HEK293 (cell line): ENCODE measurements around the gene PHLDB2.

Experiments used
- CTCF ChIA-PET: fragments of 350-600 bp; formaldehyde crosslinking; extraction: SDS; loops from one replicate; lab custom pipeline; 2021; ENCODE audit warnings: antibody characterized with exemption; lab: Yijun Ruan, JAX
- POLR2A ChIA-PET: fragments of 300-600 bp; formaldehyde crosslinking; extraction: SDS; loops from one replicate; lab custom pipeline; 2020; ENCODE audit warnings: antibody characterized with exemption, inconsistent platforms; lab: Yijun Ruan, JAX
- H3K27ac ChIP-seq: fragments of 200-500 bp; sonication (Bioruptor generic); 2 replicates; pipeline ENCODE4 v1.5.1; 2014; ENCODE audit warnings: low read depth, low read length, control low read depth, inconsistent platforms; ENCODE audit errors: extremely low read depth
- H3K36me3 ChIP-seq, 2 experiments: fragments of 200-500 bp in 1 of 2; sonication (Bioruptor generic) in 1 of 2; 1 replicate in 1 of 2; 2 replicates in 1 of 2; pipeline ENCODE4 v1.5.1; 2014 to 2017; ENCODE audit warnings: inconsistent platforms in 2 of 2, low read length in 2 of 2; ENCODE audit not compliant: control insufficient read depth in 2 of 2, insufficient read depth in 1 of 2
- H3K4me1 ChIP-seq: fragments of 200-500 bp; sonication (Bioruptor generic); 2 replicates; pipeline ENCODE4 v1.5.1; 2014; ENCODE audit warnings: mild to moderate bottlenecking, low read length, inconsistent platforms; ENCODE audit not compliant: control insufficient read depth, insufficient read depth
- H3K4me3 ChIP-seq: 2 replicates; pipeline ENCODE4 v1.5.1; 2011; ENCODE audit warnings: low read depth, mild to moderate bottlenecking, control low read depth, low read length, moderate library complexity
- H3K9me3 ChIP-seq: fragments of 200-500 bp; sonication (Bioruptor generic); 2 replicates; pipeline ENCODE4 v1.5.1; 2014; ENCODE audit warnings: low read depth, low read length, inconsistent platforms; ENCODE audit not compliant: control insufficient read depth, insufficient read depth
- HOXC10 ChIP-seq: sonication (generic); formaldehyde crosslinking; IDR thresholded peaks from 2 replicates; pipeline ENCODE4 v1.8.1; 2023; ENCODE audit warnings: mild to moderate bottlenecking, missing genetic modification reagents
- PRDM1 ChIP-seq: fragments of 450-650 bp; formaldehyde crosslinking; IDR thresholded peaks from 2 replicates; pipeline ENCODE4; 2016; ENCODE audit warnings: missing biosample characterization, missing genetic modification characterization
- REST ChIP-seq: fragments of 450-650 bp; formaldehyde crosslinking; IDR thresholded peaks from 2 replicates; pipeline ENCODE4 v1.5.1; 2016; ENCODE audit warnings: missing biosample characterization, missing genetic modification characterization
- ZNF148 ChIP-seq: fragments of 450-650 bp; formaldehyde crosslinking; IDR thresholded peaks from 2 replicates; pipeline ENCODE4 v1.5.0; 2017; ENCODE audit warnings: missing biosample characterization, missing genetic modification characterization, borderline replicate concordance
- ZNF302 ChIP-seq: fragments of 450-650 bp; formaldehyde crosslinking; IDR thresholded peaks from 2 replicates; pipeline ENCODE4 v1.5.1; 2016; ENCODE audit warnings: missing biosample characterization, missing genetic modification characterization, low read depth
- ZNF473 ChIP-seq: fragments of 450-650 bp; formaldehyde crosslinking; IDR thresholded peaks from 2 replicates; pipeline ENCODE4 v1.5.1; 2017; ENCODE audit warnings: missing biosample characterization, missing genetic modification characterization
- ZNF513 ChIP-seq: fragments of 450-650 bp; IDR thresholded peaks from 2 replicates; pipeline ENCODE4 v1.5.1; 2018; ENCODE audit warnings: missing biosample characterization, missing genetic modification characterization
- ZNF692 ChIP-seq: fragments of 450-650 bp; formaldehyde crosslinking; IDR thresholded peaks from 2 replicates; pipeline ENCODE4 v1.5.1; 2016; ENCODE audit warnings: missing biosample characterization, missing genetic modification characterization

The PHLDB2 gene

GRCh38 chr3:111949712-111950111 lies 90.6 kb downstream of the PHLDB2 start (continued):
- TF ChIP-seq ZNF692 (tag by site-specific recombination): no peak

- H3K36me3 ChIP-seq: peaks cover 0 to 7% of the 10 kb centered on the region in 2 experiments; a peak in 1 of 3 replicates
Observed at GRCh38 chr3:111951032-111951431, 92.0 kb downstream of the PHLDB2 start.

GRCh38 chr3:111952086-111952485 lies 93.0 kb downstream of the PHLDB2 start:
- POLR2A ChIA-PET: no interaction called here
- no peaks in the 10 kb centered on the region for H3K9me3 ChIP-seq
- TF ChIP-seq PRDM1 (0 out of 2 replicates have a peak, but pooled peaks have one; percentile 36), ZNF513 (tag by site-specific recombination) (no peak)
- TF ChIP-seq, all 188 proteins: peak for 1
- Histone ChIP-seq H3K4me3 (no peak overlapping the region), H3K36me3 (peaks cover 0 to 7% of the 10 kb centered on the region in 2 experiments; a peak in 1 of 3 replicates), H3K27ac (no peak overlapping the region), H3K4me1 (peaks cover 4% of the 10 kb centered on the region)
- CTCF ChIA-PET: no interaction called here

More at GRCh38 chr3:111951032-111951431, 92.0 kb downstream of the PHLDB2 start:
- ChIA-PET POLR2A (no interaction called here), CTCF (interaction anchor here (0.7 to 1.8 kb wide), 2 partner anchors 37 to 233 kb away, joined by 4 to 8 read pairs; no protein-coding TSS in a partner anchor)
- H3K27ac ChIP-seq: no peak overlapping the region
- no peaks in the 10 kb centered on the region for H3K9me3 ChIP-seq
- no peak overlapping the region for H3K4me3 ChIP-seq
- peaks cover 3% of the 10 kb centered on the region; the same call in 1 of the 2 replicates for H3K4me1 ChIP-seq
- TF ChIP-seq REST (tag by site-specific recombination) (peak; percentile 50), ZNF473 (tag by site-specific recombination) (no peak)

GRCh38 chr3:111952866-111953450 lies 93.9 kb downstream of the PHLDB2 start:
- Histone ChIP-seq H3K27ac (no peak overlapping the region), H3K9me3 (no peaks in the 10 kb centered on the region), H3K4me1 (peaks cover 7% of the 10 kb centered on the region), H3K36me3 (peaks cover 0 to 7% of the 10 kb centered on the region in 2 experiments; a peak in 1 of 3 replicates), H3K4me3 (no peak overlapping the region)
- no peak for TF ChIP-seq HOXC10 (CRISPR knock-in tag)
- TF ChIP-seq ZNF148 (tag by site-specific recombination): no peak
- no peak for TF ChIP-seq ZNF302 (tag by site-specific recombination)
- ChIA-PET POLR2A (no interaction called here), CTCF (no interaction called here)
